Stromal cell of bone marrow (primary cell): ENCODE measurements around the gene ADPRS.

ENCODE experiments used
- DNase-seq: peaks from one replicate; pipeline ENCODE4 v3.0.0-alpha.2; 2012; ENCODE audit warnings: low read depth

The ADPRS gene

GRCh38 chr1:36108314-36108713 lies 19.6 kb downstream of the ADPRS start:
- DNase-seq, result peak; percentile 57

- peak; percentile 49 for DNase-seq
Observed at GRCh38 chr1:36109041-36109679, 20.5 kb downstream of the ADPRS start.

- DNase-seq, result no peak
Observed at GRCh38 chr1:36111151-36111550, 22.5 kb downstream of the ADPRS start.

GRCh38 chr1:36112823-36113222 lies 24.1 kb downstream of the ADPRS start:
- no peak for DNase-seq

GRCh38 chr1:36114371-36114770 lies 25.7 kb downstream of the ADPRS start:
- no peak for DNase-seq

GRCh38 chr1:36115200-36115669 lies 26.5 kb downstream of the ADPRS start:
- no peak for DNase-seq

GRCh38 chr1:36115931-36116330 lies 27.2 kb downstream of the ADPRS start:
- DNase-seq, result no peak

GRCh38 chr1:36116901-36117300 lies 28.2 kb downstream of the ADPRS start:
- no peak for DNase-seq

GRCh38 chr1:36118447-36119204 lies 29.9 kb downstream of the ADPRS start:
- DNase-seq, result no peak

- DNase-seq, result no peak
Observed at GRCh38 chr1:36119456-36119855, 30.8 kb downstream of the ADPRS start.

GRCh38 chr1:36122062-36123030 lies 33.7 kb downstream of the ADPRS start:
- DNase-seq, result no peak

GRCh38 chr1:36123356-36123755 lies 34.7 kb downstream of the ADPRS start:
- no peak for DNase-seq

GRCh38 chr1:36124404-36125128 lies 35.9 kb downstream of the ADPRS start:
- no peak for DNase-seq

- no peak for DNase-seq
Observed at GRCh38 chr1:36125129-36125991, 36.7 kb downstream of the ADPRS start, which contains the start of gene COL8A2. Gene COL8A2 (minus strand): TSS chr1:36125222. CDS start chr1:36100242, 24,980 bp downstream.

- no peak for DNase-seq
Observed at GRCh38 chr1:36126005-36126716, 37.5 kb downstream of the ADPRS start.

- DNase-seq, result no peak
Observed at GRCh38 chr1:36126797-36127500, 38.3 kb downstream of the ADPRS start.

- DNase-seq, result no peak
Observed at GRCh38 chr1:36128126-36128904, 39.6 kb downstream of the ADPRS start.

GRCh38 chr1:36128905-36129206 lies 40.2 kb downstream of the ADPRS start:
- DNase-seq, result no peak

GRCh38 chr1:36132029-36132428 lies 43.3 kb downstream of the ADPRS start:
- DNase-seq, result no peak
